ES-I3 (cell line): ENCODE results near the gene PLA2G4A.

Experiments
- H3K36me3 ChIP-seq: 2 replicates; pipeline ENCODE4 v1.6.1; 2013; ENCODE audit warnings: mild to moderate bottlenecking, low read length, control low read depth, moderate library complexity; ENCODE audit not compliant: insufficient read depth
- H3K4me1 ChIP-seq: 2 replicates; pipeline ENCODE4 v1.6.1; 2013; ENCODE audit warnings: mild to moderate bottlenecking, control low read depth, low read length; ENCODE audit not compliant: insufficient read depth
- H3K9ac ChIP-seq: 2 replicates; pipeline ENCODE4 v1.6.1; 2013; ENCODE audit warnings: low read depth, mild to moderate bottlenecking, low read length, moderate library complexity
- H3K9me3 ChIP-seq: 2 replicates; pipeline ENCODE4 v1.6.1; 2013; ENCODE audit warnings: mild to moderate bottlenecking, low read length, moderate library complexity; ENCODE audit not compliant: control insufficient read depth, insufficient read depth

The PLA2G4A gene

GRCh38 chr1:187034501-187034900, 205.8 kb downstream of the PLA2G4A start:
- Histone ChIP-seq H3K9ac (no peak overlapping the region), H3K4me1 (no peaks in the 10 kb centered on the region)

GRCh38 chr1:187037973-187038553, 209.3 kb downstream of the PLA2G4A start:
- no peak overlapping the region for H3K9ac ChIP-seq
- no peaks in the 10 kb centered on the region for H3K9me3 ChIP-seq
- no peaks in the 10 kb centered on the region for H3K4me1 ChIP-seq
- no peaks in the 10 kb centered on the region for H3K36me3 ChIP-seq

More at GRCh38 chr1:187034501-187034900, 205.8 kb downstream of the PLA2G4A start:
- H3K9me3 ChIP-seq: no peaks in the 10 kb centered on the region
- H3K36me3 ChIP-seq: no peaks in the 10 kb centered on the region
